HepG2 (cell line): ENCODE results near the gene MEA1. TPM values are rescaled to one million over a fixed set of nuclear protein-coding genes. Genes with fewer than 3 reads are reported as not detected.

Source experiments
- ATAC-seq: fragments of 200-7000 bp; cut with Tn5 transposase; 3 replicates; pipeline ENCODE4 v1.9.1; 2020; ENCODE audit warnings: mild to moderate bottlenecking, moderate library complexity
- BruUV-seq: library from RNA; stranded (reverse); fragments of 400-500 nt; replicated peaks from 2 replicates; lab custom pipeline; 2021; lab: Mats Ljungman, UMichigan
- CTCF ChIA-PET: fragments of 300-600 bp; formaldehyde crosslinking; extraction: SDS; loops from one replicate; lab custom pipeline; 2021; ENCODE audit warnings: low total read pairs, inconsistent platforms, low intra/inter-chr PET ratio; lab: Yijun Ruan, JAX
- POLR2A ChIA-PET: fragments of 350-600 bp; sonication (Branson Sonifier 250); formaldehyde crosslinking; loops from one replicate; lab custom pipeline; 2020; ENCODE audit warnings: antibody characterized with exemption, inconsistent platforms; lab: Yijun Ruan, JAX
- DNase-seq: peaks from one replicate; pipeline ENCODE4 v3.0.0-alpha.2; 2015; ENCODE audit warnings: low spot score
- FAIRE-seq: peaks from 3 replicates; lab custom pipeline; 2011; peaks lifted over from hg19 to GRCh38; lab: Jason Lieb, UNC
- H2AFZ ChIP-seq: one replicate; pipeline ENCODE4 v1.6.1; 2011; ENCODE audit warnings: low read length, inconsistent platforms
- H3K27ac ChIP-seq: fragments of 300-600 bp; 3 replicates; pipeline ENCODE4 v1.8.0; 2011; ENCODE audit warnings: mixed run types, mild to moderate bottlenecking, mixed read lengths, low read length, inconsistent platforms; ENCODE audit not compliant: insufficient read depth; ENCODE audit errors: extremely low read length
- H3K27me3 ChIP-seq, 2 experiments: fragments of 200-600 bp in 1 of 2; 2 replicates in 1 of 2; 3 replicates in 1 of 2; pipeline versions ENCODE4 v1.6.0 to v1.8.0; 2011; ENCODE audit warnings: low read length in 2 of 2, mild to moderate bottlenecking in 2 of 2, moderate library complexity in 2 of 2, inconsistent platforms in 1 of 2; ENCODE audit not compliant: insufficient read depth in 2 of 2, control insufficient read depth in 1 of 2
- H3K36me3 ChIP-seq, 2 experiments: fragments of 200-600 bp in 1 of 2; replicated peaks in 1 of 2; 2 replicates in 1 of 2; 3 replicates in 1 of 2; pipeline versions ENCODE4 v1.5.1 to v1.8.0; 2011; ENCODE audit warnings: low read length in 2 of 2, inconsistent platforms in 1 of 2; ENCODE audit not compliant: insufficient read depth in 2 of 2, control insufficient read depth in 1 of 2
- H3K4me1 ChIP-seq: 2 replicates; pipeline ENCODE4 v1.5.1; 2012; ENCODE audit warnings: low read length, inconsistent platforms; ENCODE audit not compliant: insufficient read depth
- H3K4me2 ChIP-seq: 2 replicates; pipeline ENCODE4 v1.6.0; 2011; ENCODE audit warnings: low read depth, low read length, inconsistent platforms
- H3K4me3 ChIP-seq, 3 experiments: fragments of 200-600 bp in 1 of 3; sonication (generic), shearing (Covaris generic) in 1 of 3; replicated peaks in 1 of 3; 2 replicates each; pipeline ENCODE4 v1.5.1; 2011 to 2016; ENCODE audit warnings: low read length in 3 of 3, inconsistent platforms in 2 of 3, low read depth in 2 of 3, mild to moderate bottlenecking in 2 of 3, control low read depth in 1 of 3, mixed read lengths in 1 of 3; ENCODE audit not compliant: insufficient read depth in 1 of 3
- H3K79me2 ChIP-seq: one replicate; pipeline ENCODE4 v1.6.1; 2011; ENCODE audit warnings: low read length, inconsistent platforms; ENCODE audit not compliant: insufficient read depth
- H3K9ac ChIP-seq: 2 replicates; pipeline ENCODE4 v1.6.0; 2011; ENCODE audit warnings: mild to moderate bottlenecking, low read depth, low read length, inconsistent platforms; ENCODE audit not compliant: insufficient read depth
- H3K9me3 ChIP-seq: 2 replicates; pipeline ENCODE4 v1.5.1; 2012; ENCODE audit warnings: mild to moderate bottlenecking, low read length
- H4K20me1 ChIP-seq: 2 replicates; pipeline ENCODE4 v1.6.0; 2011; ENCODE audit warnings: inconsistent platforms, mild to moderate bottlenecking, low read length, moderate library complexity; ENCODE audit not compliant: insufficient read depth
- ARNT2 ChIP-seq: sonication (generic); formaldehyde crosslinking; IDR thresholded peaks from 2 replicates; pipeline ENCODE4 v1.8.0; 2022; ENCODE audit warnings: mild to moderate bottlenecking, low read depth, missing genetic modification reagents, moderate library complexity
- CHD2 ChIP-seq: IDR thresholded peaks from 2 replicates; pipeline ENCODE4 v1.6.1; 2011; ENCODE audit warnings: low read depth, low read length, improper control_type of control experiment
- DMAP1 ChIP-seq: IDR thresholded peaks from 2 replicates; pipeline ENCODE4 v1.6.1; 2016
- MBD4 ChIP-seq: IDR thresholded peaks from 2 replicates; pipeline ENCODE4 v1.6.1; 2012; ENCODE audit warnings: low read length, inconsistent platforms, borderline replicate concordance
- MYPOP ChIP-seq: sonication (generic); formaldehyde crosslinking; IDR thresholded peaks from 2 replicates; pipeline ENCODE4 v1.8.1; 2023; ENCODE audit warnings: mild to moderate bottlenecking, moderate library complexity, missing genetic modification reagents
- NFE2L2 ChIP-seq: fragments of 150-350 bp; IDR thresholded peaks from 2 replicates; pipeline ENCODE4 v1.6.1; 2014; ENCODE audit warnings: low read length
- SKIL ChIP-seq: sonication (generic); formaldehyde crosslinking; IDR thresholded peaks from 2 replicates; pipeline ENCODE4 v1.8.0; 2022; ENCODE audit warnings: missing genetic modification reagents, mild to moderate bottlenecking, moderate library complexity, borderline replicate concordance
- SNAPC2 ChIP-seq: sonication (generic); formaldehyde crosslinking; IDR thresholded peaks from 2 replicates; pipeline ENCODE4 v1.8.1; 2022; ENCODE audit warnings: mild to moderate bottlenecking, missing genetic modification reagents
- XBP1 ChIP-seq: sonication (generic); formaldehyde crosslinking; IDR thresholded peaks from 2 replicates; pipeline ENCODE4 v1.5.0; 2020; ENCODE audit warnings: missing genetic modification reagents
- YEATS2 ChIP-seq: sonication (generic); formaldehyde crosslinking; IDR thresholded peaks from 2 replicates; pipeline ENCODE4 v1.4.0; 2020; ENCODE audit warnings: missing genetic modification reagents, borderline replicate concordance
- ZBTB39 ChIP-seq: sonication (generic); formaldehyde crosslinking; IDR thresholded peaks from 2 replicates; pipeline ENCODE4 v1.5.0; 2020; ENCODE audit warnings: missing genetic modification reagents
- ZBTB49 ChIP-seq: sonication (generic); formaldehyde crosslinking; IDR thresholded peaks from 2 replicates; pipeline ENCODE4 v1.4.0; 2020; ENCODE audit warnings: missing genetic modification reagents, borderline replicate concordance
- ZNF547 ChIP-seq: sonication (generic); formaldehyde crosslinking; IDR thresholded peaks from 2 replicates; pipeline ENCODE4 v1.5.1; 2020; ENCODE audit warnings: mild to moderate bottlenecking, missing genetic modification reagents
- ZNF597 ChIP-seq: sonication (generic); formaldehyde crosslinking; IDR thresholded peaks from 2 replicates; pipeline ENCODE4 v1.5.0; 2020; ENCODE audit warnings: missing genetic modification reagents
- ZNF672 ChIP-seq: sonication (generic); formaldehyde crosslinking; IDR thresholded peaks from 2 replicates; pipeline ENCODE4 v1.8.1; 2022; ENCODE audit warnings: missing genetic modification reagents
- WGBS: methylation state at CpG from one replicate; pipeline ENCODE4 v1.1.6; 2017; ENCODE audit warnings: low lambda C conversion rate; 5-methylcytosine and 5-hydroxymethylcytosine counted together
- in situ Hi-C: cut with HindIII; loops from 2 replicates; pipeline ENCODE4 v1.10.0; 2017; ENCODE audit warnings: low pct_unique_long_range_greater_than_20kb; ENCODE audit not compliant: extremely low pct_ligation_motif_present
- intact Hi-C: fragments of 100-400 bp; cut with micrococcal nuclease; formaldehyde crosslinking; loops from one replicate; pipeline ENCODE4 v1.10.0; 2022; ENCODE audit not compliant: unreplicated experiment
- polyA plus RNA-seq, 8 experiments: library from polyadenylated mRNA; depleted of rRNA in 3 of 8; stranded (reverse) in 7 of 8; unstranded in 1 of 8; fragments of >200 nt; fragmentation: Illumina TruSeq in 4 of 8; extraction: Trizol in 4 of 8; gene quantifications; 2 replicates each; pipeline versions ENCODE4 v1.2.1 to v1.2.3, GENCODE V29; 2011 to 2016; ENCODE audit warnings: low read depth in 4 of 8, missing spikeins in 1 of 8, mixed read lengths in 1 of 8; ENCODE audit not compliant: insufficient read depth in 1 of 8
- total RNA-seq, 5 experiments: library from RNA; depleted of rRNA; stranded (reverse); fragments of >200 nt; fragmentation: Illumina TruSeq; extraction: Trizol; gene quantifications; 2 replicates each; pipeline ENCODE4 v1.2.3, GENCODE V29; 2016; ENCODE audit warnings: low read depth in 1 of 5

MEA1 gene
- total and polyA plus RNA-seq, 2 of the 13 experiments (the other 11 are each of a cell fraction or from before 2014, with no cell fraction given): 75.6 to 86.2 TPM

- TF ChIP-seq MBD4: no peak
- TF ChIP-seq, all 625 proteins: peak for 0
Observed at GRCh38 chr6:42989923-42990322, 23.8 kb downstream of the MEA1 start (continued).

GRCh38 chr6:42988486-42989020 lies 25.2 kb downstream of the MEA1 start:
- in situ Hi-C loops: no loop called here
- no peak overlapping the region for H3K4me3 ChIP-seq
- no peak overlapping the region for H3K4me2 ChIP-seq
- intact Hi-C loops: no loop called here
- no peak for DNase-seq
- H4K20me1 ChIP-seq: no peaks in the 10 kb centered on the region
- TF ChIP-seq CHD2 (no peak), ZNF597 (CRISPR knock-in tag) (no peak), ARNT2 (CRISPR knock-in tag) (no peak), SNAPC2 (no peak), MYPOP (CRISPR knock-in tag) (no peak), ZBTB49 (CRISPR knock-in tag) (no peak), ZNF547 (no peak), SKIL (CRISPR knock-in tag) (no peak), ZNF672 (no peak), YEATS2 (CRISPR knock-in tag) (no peak), ZBTB39 (no peak), DMAP1 (CRISPR knock-in tag) (no peak), XBP1 (CRISPR knock-in tag) (no peak), NFE2L2 (no peak)
- peaks cover 30% of the 10 kb centered on the region for H3K4me1 ChIP-seq
- ChIA-PET POLR2A (interaction anchor here (0.9 to 2.5 kb wide), 3 partner anchors 10 to 109 kb away, joined by 3 to 17 read pairs (median 5); partner anchors contain the start of genes PEX6 and RPL7L1), CTCF (no interaction called here)
- no TSS peak for BruUV-seq
- H3K79me2 ChIP-seq: peaks cover 22% of the 10 kb centered on the region
- 94% methylated on average over 1 of the region's 1 CpG for WGBS
- FAIRE-seq: no peak
- H3K27ac ChIP-seq: no peak overlapping the region
- ATAC-seq: no peak
- H2AFZ ChIP-seq: no peak overlapping the region
- no peak overlapping the region for H3K9ac ChIP-seq
- H3K36me3 ChIP-seq: peaks cover 7 to 27% of the 10 kb centered on the region in 2 experiments
- H3K27me3 ChIP-seq: no peaks in the 10 kb centered on the region; a peak in 1 of 5 replicates
- H3K9me3 ChIP-seq: no peaks in the 10 kb centered on the region
